Psoas muscle (tissue), 8 donors: Measurements from ENCODE around the gene TMEM100. TPM values are rescaled to one million over a fixed set of nuclear protein-coding genes. Genes with fewer than 3 reads are reported as not detected.
A peak's percentile ranks its signal among the peaks of the same experiment; 100 is the strongest.

Experiments used
- ATAC-seq, 4 donors: fragments of 200-7000 bp; cut with Tn5 transposase; one replicate each; pipeline ENCODE4 v1.9.1; 2020; ENCODE audit warnings: moderate library complexity in 3 of 4, mild to moderate bottlenecking in 2 of 4
- DNase-seq, 2 donors: peaks; one replicate each; pipeline ENCODE4 v3.0.0-alpha.2; 2020
- H3K27ac ChIP-seq: fragments of 200-600 bp; one replicate; pipeline ENCODE4 v1.8.0; 2022
- H3K27me3 ChIP-seq, 3 donors: fragments of 200-600 bp in 1 of 3; one replicate each; pipeline versions ENCODE4 v1.6.1 to v1.8.0; 2013 to 2022; ENCODE audit warnings: low read length in 2 of 3, mild to moderate bottlenecking in 2 of 3, moderate library complexity in 1 of 3; ENCODE audit not compliant: insufficient read depth in 3 of 3
- H3K36me3 ChIP-seq, 2 donors: fragments of 200-600 bp in 1 of 2; one replicate each; pipeline versions ENCODE4 v1.6.1 to v1.8.0; 2013 to 2022; ENCODE audit warnings: low read depth in 1 of 2, mild to moderate bottlenecking in 1 of 2, moderate library complexity in 1 of 2; ENCODE audit not compliant: insufficient read depth in 1 of 2
- H3K4me1 ChIP-seq: fragments of 200-600 bp; one replicate; pipeline ENCODE4 v1.8.0; 2022
- H3K4me3 ChIP-seq: fragments of 200-600 bp; one replicate; pipeline ENCODE4 v1.8.0; 2022; ENCODE audit warnings: mild to moderate bottlenecking
- H3K9me3 ChIP-seq: fragments of 200-600 bp; one replicate; pipeline ENCODE4 v1.8.0; 2022
- CTCF ChIP-seq: fragments of 200-600 bp; IDR thresholded peaks from one replicate; pipeline ENCODE4 v1.8.0; 2022; ENCODE audit warnings: antibody characterized with exemption
- WGBS, 3 donors: extraction: QIAGEN DNeasy Blood & Tissue Kit; methylation state at CpG; one replicate each; pipeline versions ENCODE4 v1.1.6 to v1.1.7; 2013; 5-methylcytosine and 5-hydroxymethylcytosine counted together
- intact Hi-C, 2 donors: fragments of 100-400 bp; cut with DNase I; formaldehyde crosslinking; loops; one replicate each; pipeline versions ENCODE4 v1.11.0 to v1.14.2; 2022
- polyA plus RNA-seq, 3 donors: library from polyadenylated mRNA; stranded (reverse); fragments of 200-250 nt; gene quantifications; one replicate each; pipeline ENCODE4 v1.2.3, GENCODE V29; 2013
- total RNA-seq, 4 donors: library from RNA; stranded (reverse); fragmentation: NEBNext Ultra II Directional in 2 of 4; extraction: Animal tissue kit (Norgen Biotek cat#: 25700) in 2 of 4; gene quantifications; one replicate each; pipeline versions ENCODE4 v1.2.1 to v1.2.4, GENCODE V29; 2021 to 2023
- donor health status: healthy with polysubstance abuse.
- donor health status: DM: no; HTN: no; CAD: no; lungs with moderate emphysema.
- donor health status: Bipolar disorder and iron deficiency.
- donor health status: healthy.
- donor health status: DM: yes; HTN: yes; CAD: no.
- donor health status: DM: no; HTN: no; CAD: no.
- donor health status: DM: no; HTN: no; CAD: no.
- donor health status: DM: yes; HTN: yes; CAD: no.

TMEM100 gene
- total and polyA plus RNA-seq, 7 donors: 2.3 to 79.9 (median 7.3) TPM

GRCh38 chr17:55727275-55727674 lies 4.6 kb upstream of the TMEM100 start:
- ATAC-seq (no peak), DNase-seq (no peak)
- TF ChIP-seq CTCF: no peak
- Histone ChIP-seq H3K27ac (no peak overlapping the region), H3K9me3 (no peaks in the 10 kb centered on the region), H3K36me3 (no peaks in the 10 kb centered on the region), H3K4me3 (no peak overlapping the region), H3K27me3 (no peaks in the 10 kb centered on the region), H3K4me1 (peaks cover 22% of the 10 kb centered on the region)
- intact Hi-C loops: no loop called here
- 91 to 93% (median 92%) methylated on average over 6 of the region's 6 CpGs for WGBS, 3 donors

GRCh38 chr17:55726440-55726839 lies 3.8 kb upstream of the TMEM100 start:
- peak in 2 of 4 donors; percentile 43 to 48 for ATAC-seq
- intact Hi-C loops: no loop called here
- Histone ChIP-seq H3K9me3 (no peaks in the 10 kb centered on the region), H3K36me3 (no peaks in the 10 kb centered on the region), H3K4me3 (no peak overlapping the region), H3K27me3 (no peaks in the 10 kb centered on the region), H3K27ac (no peak overlapping the region), H3K4me1 (peaks cover 21% of the 10 kb centered on the region)
- peak; percentile 47 to 55 for DNase-seq
- TF ChIP-seq CTCF: no peak
- 44 to 50% (median 49%) methylated on average over 2 of the region's 2 CpGs for WGBS, 3 donors

GRCh38 chr17:55723488-55723848 lies 804 bp upstream of the TMEM100 start:
- H3K9me3 ChIP-seq: no peaks in the 10 kb centered on the region
- peaks cover 18% of the 10 kb centered on the region for H3K4me1 ChIP-seq
- ATAC-seq: no peak
- intact Hi-C loops: loop anchor here (2.0 to 5.0 kb wide), 2 partner anchors 49 to 99 kb away; no protein-coding TSS in a partner anchor
- peaks cover 0 to 8% of the 10 kb centered on the region in 2 donors for H3K36me3 ChIP-seq
- H3K4me3 ChIP-seq: peak overlapping the region; percentile 65
- TF ChIP-seq CTCF: no peak
- H3K27me3 ChIP-seq: no peaks in the 10 kb centered on the region
- peak overlapping the region; percentile 63 for H3K27ac ChIP-seq
- DNase-seq: no peak

- H3K4me1 ChIP-seq: peaks cover 18% of the 10 kb centered on the region
- peak overlapping the region; percentile 65 for H3K4me3 ChIP-seq
- TF ChIP-seq CTCF: no peak
- intact Hi-C loops: loop anchor here (2.0 to 5.0 kb wide), 2 partner anchors 50 to 101 kb away; no protein-coding TSS in a partner anchor
- H3K27me3 ChIP-seq: no peaks in the 10 kb centered on the region
- H3K27ac ChIP-seq: peak overlapping the region; percentile 56
- peak in 3 of 4 donors; percentile 13 to 26 (median 19) for ATAC-seq
- 41 to 53% (median 41%) methylated on average over 5 of the region's 5 CpGs for WGBS, 3 donors
- H3K36me3 ChIP-seq: peaks cover 0 to 8% of the 10 kb centered on the region in 2 donors
- no peak for DNase-seq
- H3K9me3 ChIP-seq: no peaks in the 10 kb centered on the region
Observed at GRCh38 chr17:55722016-55722736, 488 bp downstream of the TMEM100 start.
